GM19328 (cell line): ENCODE measurements around the gene HSD11B1.

Experiments
- ATAC-seq: cut with Tn5 transposase; IDR thresholded peaks from one replicate; pipeline ENCODE4 v1.9.1; 2021; ENCODE audit warnings: mild to moderate bottlenecking, moderate library complexity; ENCODE audit not compliant: unreplicated experiment

The HSD11B1 gene

DNA sequence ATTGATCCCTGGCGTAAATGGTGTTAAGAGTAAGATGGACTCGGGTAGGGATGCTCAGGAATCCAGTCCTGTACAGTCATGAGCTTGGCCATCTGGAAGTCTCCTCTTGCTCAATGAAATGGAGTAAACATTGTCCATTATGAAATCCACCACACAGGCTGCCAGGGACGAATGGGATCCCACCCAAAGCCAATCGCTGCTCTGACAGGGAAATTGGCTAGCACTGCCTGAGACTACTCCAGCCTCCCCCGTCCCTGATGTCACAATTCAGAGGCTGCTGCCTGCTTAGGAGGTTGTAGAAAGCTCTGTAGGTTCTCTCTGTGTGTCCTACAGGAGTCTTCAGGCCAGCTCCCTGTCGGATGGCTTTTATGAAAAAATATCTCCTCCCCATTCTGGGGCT lies at the start of gene HSD11B1:
TSS of gene HSD11B1 (plus strand) at position 263 of the 400 bp plus-strand sequence. CDS start at position 360, 97 bp downstream.
- no peak for ATAC-seq

DNA sequence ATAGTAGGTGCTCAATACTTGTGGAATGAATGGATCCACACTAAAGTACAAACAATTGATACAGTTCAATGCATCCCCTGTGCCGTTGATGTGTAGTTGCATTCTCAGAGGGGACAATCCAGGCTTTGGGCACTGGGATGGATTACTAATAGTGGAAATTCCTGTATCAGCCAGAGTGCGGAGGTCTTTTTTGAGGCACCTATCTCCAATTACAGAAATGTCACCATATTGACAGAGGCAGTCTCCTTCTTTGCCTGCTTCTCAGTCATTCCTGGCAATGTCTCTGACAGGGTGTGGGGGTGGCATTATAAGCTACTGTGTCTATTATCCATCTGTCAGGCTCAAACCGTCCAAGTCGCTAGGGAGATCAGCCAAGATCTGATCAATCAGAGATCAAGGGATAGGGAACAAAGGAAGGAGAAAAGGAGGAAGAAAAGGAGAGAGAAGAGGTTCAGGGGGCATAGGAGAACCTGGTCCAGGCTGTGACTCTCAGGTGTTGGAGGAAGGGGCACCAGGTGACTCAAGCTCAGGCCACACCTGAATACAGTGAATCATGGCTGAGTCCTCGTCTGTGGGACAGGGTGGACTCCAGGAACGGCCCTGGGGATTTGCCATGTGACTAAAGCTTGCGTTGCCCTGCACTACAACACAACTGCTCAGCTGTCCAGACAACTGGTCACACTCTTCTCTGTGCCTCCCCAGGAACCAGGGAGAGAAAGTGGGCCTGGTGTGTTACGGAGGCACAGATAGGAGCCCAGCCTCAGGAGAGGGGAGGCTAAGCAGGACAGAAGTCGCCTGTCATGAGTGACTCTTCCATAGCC lies 49.0 kb upstream of the HSD11B1 start:
- ATAC-seq, result no peak

DNA sequence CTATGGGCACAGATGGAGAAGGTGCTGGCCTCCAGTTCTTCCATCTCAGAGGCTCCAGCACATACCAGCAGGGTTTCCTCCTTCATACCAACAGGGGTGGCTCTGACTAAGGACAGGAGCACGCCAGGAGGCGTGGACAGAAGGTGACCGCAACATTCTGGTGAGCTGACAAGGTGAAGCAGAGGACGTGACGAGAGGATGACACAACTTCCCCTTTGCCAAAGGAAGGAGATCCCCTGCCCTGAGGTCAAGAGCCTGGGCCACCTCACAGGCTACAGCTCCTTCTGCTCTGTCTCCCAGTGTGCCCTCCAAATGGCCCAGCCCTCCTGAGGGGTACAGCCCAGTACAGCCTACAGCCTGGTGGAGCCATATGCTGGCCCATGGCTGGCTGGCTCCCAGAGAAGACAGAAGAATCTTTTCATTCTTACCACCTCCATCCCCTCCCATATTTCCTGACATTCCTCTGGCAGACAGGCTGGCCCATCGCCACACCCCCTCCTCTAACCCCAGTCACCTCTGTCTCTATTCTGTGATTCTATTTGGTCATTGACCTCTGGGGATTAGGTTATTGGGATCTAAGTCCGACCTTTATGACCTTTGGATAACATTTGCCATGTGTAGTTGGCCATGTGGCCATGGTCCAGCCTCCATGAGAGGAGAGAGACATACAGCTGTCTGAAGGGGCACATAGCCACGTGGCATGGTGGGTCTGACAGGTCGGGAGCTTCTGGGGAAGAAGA lies 47.3 kb upstream of the HSD11B1 start:
- no peak for ATAC-seq

DNA sequence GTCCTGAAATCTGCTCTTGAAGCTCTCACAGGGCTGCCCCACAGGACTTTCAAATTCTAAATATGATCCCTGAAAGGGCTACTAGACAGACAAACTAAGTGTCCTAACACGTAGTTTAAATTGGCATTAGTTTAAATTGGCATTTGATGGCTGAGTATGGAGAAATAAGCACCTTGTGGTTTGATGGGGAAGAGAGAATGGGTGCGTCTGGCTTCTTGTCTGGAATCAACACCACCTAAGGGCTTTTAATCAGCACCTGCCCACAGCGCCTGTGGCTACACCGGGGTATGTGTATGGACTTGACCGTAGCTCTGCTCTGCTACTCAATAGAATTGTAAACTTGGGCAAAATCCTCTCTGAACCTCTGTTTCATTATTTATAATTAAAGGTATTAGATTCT lies 46.7 kb upstream of the HSD11B1 start:
- no peak for ATAC-seq

DNA sequence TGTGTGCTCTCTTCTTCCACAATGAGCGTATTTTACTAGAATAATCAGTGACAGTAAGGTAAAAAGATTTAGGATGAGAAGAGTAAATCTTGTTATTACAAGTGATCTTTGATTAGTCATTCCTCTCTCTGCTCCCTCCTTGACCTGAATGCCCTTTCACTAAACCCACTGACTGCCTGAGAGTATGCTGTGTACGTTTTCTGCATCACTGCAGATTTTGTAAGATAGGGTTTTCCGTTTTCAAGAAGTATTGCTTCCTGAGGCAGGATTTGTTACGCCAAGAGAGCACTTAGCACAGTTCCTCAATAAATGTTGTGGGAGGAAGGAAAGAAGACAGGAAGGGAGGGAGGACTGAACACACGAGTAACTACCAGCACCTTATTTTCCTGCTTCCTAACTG lies 44.7 kb upstream of the HSD11B1 start:
- ATAC-seq, result no peak

DNA sequence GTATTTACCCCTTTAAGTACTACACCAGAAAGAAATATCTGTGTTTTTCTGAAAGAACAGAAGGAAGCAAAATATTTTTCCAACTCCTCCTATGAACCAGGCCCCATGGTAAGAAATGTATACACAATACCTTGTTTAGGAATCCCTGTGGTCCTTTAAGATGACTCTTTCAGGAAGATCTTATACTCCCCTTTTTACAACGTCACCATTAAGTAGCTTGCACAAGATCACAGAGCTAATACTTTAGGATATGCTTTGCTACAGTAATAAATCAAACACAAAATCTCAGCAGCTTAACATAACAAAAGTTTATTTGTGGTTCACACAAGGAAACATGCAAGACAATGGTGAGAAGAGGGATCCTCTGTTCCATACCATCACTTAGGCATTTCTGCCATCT lies 43.6 kb upstream of the HSD11B1 start:
- ATAC-seq, result no peak

DNA sequence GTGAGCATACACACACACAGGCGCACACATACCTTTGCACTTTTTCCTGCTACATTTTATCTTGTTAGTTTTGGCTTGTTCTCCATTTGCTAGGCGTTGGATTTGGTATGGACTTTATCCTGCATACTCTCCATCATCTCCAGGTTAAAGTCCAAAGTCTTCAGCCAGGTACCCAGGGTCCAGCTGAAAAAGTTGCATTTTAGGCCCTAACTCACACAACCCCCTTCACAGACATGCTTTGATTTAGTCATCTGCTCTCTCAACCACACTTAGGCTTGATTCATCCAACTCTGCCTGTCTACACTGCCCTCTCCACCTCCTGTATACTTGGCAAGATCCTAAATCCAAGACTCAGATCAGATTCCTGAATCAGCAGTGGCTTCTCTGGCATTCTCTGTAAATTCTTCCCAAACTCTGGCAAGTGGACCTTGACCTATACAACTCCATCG lies 41.7 kb upstream of the HSD11B1 start:
- no peak for ATAC-seq

DNA sequence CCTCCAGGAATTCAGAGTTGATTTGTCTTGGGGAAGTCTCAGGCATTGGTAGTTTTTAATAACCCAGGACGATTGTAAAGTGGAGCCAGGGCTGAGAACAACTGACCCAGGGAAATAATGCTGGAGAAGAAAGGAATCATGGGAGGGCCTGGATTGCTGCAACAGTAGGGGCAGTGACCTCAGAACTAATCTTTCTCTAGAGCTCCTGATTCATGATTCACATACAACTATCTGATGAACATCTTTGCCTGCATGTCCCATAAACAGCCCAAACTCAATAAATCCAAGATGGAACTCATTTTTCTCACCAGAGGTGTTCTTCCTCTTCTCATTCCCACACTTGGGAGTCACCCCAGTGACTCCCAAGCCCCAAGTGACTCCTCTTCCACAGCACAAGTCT lies 37.5 kb upstream of the HSD11B1 start:
- no peak for ATAC-seq

DNA sequence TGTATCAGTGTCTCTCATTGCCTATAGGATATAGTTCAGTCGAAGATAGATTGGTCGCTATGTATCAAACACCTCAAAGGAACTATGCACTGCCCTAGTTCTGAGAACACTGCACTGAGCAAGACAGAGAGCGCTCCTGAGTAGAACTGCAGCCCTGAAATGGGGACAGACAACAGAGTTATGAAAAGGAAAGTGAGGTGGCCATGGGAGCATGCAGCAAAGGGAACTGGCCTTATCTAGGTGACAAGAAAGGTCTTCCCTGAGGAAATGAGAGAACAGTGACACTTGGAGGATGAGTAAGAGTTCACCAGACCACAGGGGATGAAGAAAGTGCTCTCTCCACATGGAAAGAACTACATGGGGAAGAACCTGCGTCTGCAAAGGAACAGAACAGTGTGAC lies 36.9 kb upstream of the HSD11B1 start:
- ATAC-seq, result no peak

DNA sequence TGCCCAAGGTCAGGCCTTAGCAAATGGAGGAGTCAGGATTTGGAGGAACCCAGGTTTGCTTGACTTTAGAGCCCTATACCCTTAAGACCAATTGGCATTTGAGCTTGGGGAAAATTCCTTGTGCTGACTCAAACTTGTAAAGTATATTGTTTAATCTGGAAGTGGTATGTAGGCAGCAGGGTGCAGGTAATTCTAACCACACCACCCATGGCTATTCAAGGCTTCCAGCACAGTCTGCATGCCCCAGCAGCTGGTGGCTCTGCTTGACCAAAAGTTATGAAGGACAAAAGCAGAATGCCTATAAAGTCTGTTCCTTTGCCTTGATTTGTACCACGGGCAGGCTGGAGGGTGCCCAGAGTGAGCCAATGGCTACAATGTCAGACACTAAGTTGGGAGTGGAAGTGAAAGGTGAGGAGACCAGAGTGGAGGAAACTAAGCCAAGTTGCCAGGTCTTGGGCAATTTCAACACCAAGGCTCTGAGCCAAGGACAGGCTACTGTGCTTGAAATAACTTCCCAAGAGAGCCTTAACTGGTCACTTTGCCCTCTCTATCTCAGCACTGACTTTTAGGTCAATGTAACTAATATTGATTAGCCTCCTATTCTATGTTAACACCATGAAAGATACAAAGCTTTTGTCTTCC lies 34.1 kb upstream of the HSD11B1 start:
- ATAC-seq, result no peak

DNA sequence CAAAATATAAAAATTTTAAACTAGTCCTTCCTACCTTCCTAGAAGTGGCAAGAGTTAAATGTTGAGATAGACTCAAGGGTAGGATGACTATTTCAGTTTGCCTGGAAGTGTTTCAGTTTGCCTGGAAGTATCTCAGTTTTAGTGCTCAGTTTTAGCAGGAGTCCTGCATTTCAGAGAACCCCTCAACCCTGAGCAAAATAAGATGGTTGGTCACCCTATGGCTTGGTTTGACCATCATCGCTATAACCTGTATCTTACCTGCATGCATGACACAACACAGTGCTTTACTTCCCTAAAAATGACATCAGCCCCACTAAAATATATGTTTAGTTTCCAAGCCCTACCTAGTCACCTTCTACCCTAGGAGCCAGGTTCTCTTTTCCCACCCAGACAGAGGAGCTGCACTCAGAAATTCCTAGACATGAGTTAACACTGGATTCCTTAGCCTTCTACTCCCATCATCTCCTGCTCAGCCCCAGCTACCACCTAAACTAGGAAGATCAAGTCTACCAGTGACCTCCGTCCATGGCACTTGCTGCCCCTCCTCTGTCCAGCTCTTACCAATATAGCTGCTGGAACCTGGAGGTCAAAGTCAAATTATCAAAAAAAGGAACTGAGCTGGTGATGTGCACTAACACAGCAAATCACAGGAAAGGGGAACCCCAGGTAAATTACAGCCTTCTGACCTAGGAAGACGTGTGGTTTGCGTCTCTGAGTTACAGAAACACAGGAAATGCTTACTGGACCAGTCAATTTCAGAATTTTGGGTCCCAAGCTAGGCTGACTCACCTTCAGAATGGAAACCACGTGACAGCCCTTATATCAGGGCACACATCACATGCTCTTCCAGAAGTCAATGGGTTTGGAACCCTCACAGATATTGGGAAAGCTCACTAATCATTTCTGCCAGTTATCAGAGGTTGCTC lies 31.7 kb upstream of the HSD11B1 start:
- peak; percentile 92 for ATAC-seq

DNA sequence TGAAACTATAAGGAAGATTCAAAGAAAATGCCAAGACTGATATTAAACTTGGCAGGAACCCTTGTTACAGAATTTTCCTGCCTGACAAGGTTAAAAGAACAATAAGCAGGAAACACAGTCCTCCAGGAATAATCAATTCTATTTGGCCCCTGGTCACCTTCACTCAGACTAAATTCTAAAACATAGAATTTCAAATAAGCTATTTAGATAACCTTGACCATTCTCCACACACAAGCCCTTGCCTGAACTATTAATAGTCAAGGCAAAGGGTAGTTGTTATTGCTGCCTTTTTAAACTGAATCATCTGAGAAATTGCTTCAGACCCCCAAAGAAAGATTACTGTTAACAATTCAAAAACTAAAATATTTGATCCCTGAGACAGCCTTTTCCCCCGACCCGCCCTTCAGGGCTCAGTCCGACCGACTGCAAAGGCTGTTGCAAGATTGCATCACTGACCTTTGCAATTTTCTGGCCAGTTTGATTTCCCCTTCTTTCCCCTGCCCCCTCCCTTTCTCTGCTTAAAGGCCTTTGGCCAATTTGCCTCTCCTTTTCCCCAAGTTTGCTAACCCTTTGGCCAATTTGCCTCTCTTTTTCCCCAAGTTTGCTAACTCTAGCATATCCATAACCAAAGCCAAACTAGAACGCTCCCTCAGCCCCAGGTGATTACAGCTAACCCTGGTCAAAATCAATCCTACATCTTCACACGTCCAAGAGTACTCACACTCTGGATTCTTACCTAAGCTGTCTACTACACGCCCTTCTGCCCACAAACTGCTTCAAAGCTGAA lies 30.8 kb upstream of the HSD11B1 start:
- ATAC-seq, result no peak

DNA sequence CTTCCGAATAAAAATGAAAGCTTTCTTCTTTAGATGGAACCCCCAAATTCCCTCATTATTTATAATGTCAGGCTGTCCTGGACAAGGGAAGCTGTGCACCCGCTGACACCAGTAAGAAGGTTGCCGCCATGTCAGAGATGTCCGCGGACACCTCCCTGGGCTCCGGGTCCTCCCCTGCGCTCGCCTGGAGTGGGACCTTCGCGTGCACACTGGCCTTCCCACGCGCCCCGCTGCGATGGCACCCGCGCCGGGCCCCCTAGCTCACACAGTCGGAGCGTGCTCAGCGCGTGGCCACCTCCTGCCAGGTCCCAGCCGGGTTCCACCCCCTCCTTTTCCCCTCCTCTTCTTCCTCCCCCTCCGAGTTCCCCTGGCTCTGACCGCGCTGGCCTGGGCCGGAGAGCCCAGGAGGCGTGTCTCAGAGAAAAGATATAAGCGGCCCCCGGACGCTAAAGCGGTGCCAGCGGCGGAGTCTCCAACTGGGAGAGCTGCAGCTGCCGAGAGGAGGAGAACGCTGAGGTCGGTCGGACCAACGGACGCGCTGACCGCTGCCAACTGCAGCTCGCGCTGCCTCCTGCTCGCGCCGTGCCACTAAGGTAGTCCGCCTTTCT lies 29.6 kb upstream of the HSD11B1 start, which contains the start of gene G0S2:
TSS of gene G0S2 (plus strand) at position 456 of the 608 bp plus-strand sequence. CDS start 273 bp downstream, outside the sequence.
- no peak for ATAC-seq

DNA sequence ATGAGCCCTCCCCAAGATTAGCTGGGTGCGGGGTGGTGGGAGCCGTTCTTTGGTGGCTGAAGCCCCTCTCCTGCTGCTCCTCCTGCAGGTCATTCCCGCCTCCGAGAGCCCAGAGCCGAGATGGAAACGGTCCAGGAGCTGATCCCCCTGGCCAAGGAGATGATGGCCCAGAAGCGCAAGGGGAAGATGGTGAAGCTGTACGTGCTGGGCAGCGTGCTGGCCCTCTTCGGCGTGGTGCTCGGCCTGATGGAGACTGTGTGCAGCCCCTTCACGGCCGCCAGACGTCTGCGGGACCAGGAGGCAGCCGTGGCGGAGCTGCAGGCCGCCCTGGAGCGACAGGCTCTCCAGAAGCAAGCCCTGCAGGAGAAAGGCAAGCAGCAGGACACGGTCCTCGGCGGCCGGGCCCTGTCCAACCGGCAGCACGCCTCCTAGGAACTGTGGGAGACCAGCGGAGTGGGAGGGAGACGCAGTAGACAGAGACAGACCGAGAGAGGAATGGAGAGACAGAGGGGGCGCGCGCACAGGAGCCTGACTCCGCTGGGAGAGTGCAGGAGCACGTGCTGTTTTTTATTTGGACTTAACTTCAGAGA lies 29.0 kb upstream of the HSD11B1 start:
- ATAC-seq, result no peak

DNA sequence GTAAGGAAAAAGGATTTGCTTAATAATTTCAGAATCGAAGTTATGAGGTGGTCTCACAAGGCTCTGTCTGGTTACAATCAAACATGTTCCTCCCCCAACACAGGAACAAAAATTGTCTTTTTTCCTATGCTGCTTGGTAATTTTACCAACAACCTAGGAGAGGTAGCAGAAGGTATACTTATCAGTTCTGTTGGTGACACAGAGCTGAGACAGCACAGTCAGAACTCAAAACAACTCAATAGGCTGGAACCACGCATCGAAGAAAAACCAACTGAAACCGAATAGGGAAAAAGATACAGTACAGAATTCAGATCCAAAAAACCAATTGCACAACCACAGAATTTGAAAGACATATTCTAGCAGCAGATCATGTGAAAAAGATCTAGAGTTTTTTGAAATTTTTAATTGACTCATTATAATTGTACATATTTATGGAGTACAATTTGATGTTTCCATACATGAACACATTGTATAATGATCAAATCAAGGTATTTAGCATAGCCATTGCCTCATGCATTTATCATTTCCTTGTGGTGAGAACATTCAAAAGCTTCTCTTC lies 25.6 kb upstream of the HSD11B1 start:
- ATAC-seq, result no peak

DNA sequence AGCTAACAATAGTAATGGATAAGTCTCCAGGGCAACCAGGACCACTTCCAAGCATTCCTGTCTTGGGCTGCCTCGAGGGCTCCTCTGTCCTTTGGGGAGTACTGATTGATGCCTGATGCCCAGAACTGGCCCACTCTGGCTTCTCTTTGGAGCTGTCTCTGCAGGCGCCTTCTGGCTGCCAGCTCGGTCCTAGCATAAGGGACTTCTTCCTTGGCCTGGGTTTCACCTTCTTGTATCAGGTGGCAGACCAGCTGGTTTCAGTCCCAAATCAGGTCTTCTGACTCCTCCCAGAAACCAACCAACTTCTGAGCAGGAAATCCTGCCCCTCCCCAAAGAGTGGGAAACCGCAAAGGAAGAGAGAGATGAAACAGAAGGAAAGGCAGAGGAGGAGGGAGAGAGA lies 18.8 kb upstream of the HSD11B1 start:
- ATAC-seq, result no peak

DNA sequence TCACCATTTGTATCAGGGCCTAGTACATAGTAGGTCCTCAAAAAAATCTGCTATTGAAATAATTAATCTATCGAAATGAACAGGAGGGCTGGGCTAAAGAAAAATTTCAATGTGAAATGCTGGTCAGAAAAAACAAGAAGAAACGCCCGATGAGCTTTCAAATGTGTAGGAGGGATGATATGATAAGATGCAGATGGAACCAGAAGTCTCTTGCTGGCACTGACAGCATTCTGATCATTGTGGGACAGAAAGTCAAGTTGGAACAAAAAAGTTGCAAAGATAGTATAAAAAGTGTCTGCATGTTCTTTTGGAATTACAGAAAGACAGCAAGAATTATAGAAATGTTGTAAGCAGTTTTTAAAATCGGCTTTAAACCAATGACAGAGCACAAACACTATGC lies 18.3 kb upstream of the HSD11B1 start:
- ATAC-seq, result no peak

DNA sequence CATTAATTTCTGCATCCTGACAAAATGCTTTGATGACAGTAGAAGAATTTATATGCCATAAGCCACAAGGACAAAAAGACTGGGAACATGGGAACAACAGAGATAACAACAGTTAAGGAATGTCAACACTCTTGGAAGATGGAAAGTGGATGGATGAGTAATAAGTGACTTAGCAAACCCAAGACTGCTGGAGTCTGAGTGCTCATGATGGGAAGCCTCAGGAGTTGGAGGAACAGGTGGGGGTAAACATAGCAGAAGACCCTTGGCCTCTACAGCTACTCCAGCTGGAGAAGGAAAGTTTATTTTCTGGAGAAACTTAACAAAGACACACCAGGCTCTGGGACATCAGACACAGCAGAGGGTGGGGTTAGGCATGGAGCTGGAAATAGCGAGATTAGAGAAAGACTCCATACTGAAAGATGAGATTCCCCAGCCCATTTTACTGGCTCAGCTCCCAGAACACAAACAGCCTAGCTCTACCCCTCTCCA lies 15.9 kb upstream of the HSD11B1 start:
- ATAC-seq, result no peak
